ENCODE data around the gene TM4SF1. TPM values are rescaled to one million over a fixed set of nuclear protein-coding genes. Genes with fewer than 3 reads are reported as not detected.

The TM4SF1 gene
- total RNA-seq, 4 donors from 2014 or later: 21.3 to 109 (median 32.3) TPM

DNA sequence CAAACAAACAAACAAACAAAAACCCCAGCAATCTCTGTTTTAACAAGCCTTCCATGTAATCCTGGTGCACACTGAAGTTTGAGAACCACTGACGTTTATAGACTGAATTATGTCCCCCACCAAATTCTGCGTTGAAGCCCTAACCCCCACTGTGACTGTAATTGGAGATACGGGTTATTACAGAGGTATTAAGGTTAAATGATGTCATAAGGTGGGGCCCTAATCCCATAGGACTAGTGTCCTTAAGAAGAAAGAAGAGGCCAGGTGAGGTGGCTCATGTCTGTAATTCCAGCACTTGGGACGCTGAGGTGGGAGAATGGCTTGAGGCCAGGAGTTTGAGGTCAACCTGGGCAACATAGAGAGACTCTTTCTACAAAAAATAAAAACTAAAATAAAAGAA is 42.4 kb upstream of the TM4SF1 start:
- no peaks in the 10 kb centered on the region for H3K36me3 ChIP-seq
- no peaks in the 10 kb centered on the region for H3K27me3 ChIP-seq
- no peaks in the 10 kb centered on the region for H3K4me1 ChIP-seq
- in situ Hi-C loops (cut with MboI; ENCODE audit: low pct_ligation_motif_present in 1 of 4, low pct_unique_long_range_greater_than_20kb in 1 of 4, low sequenced_read_pairs in 3 of 4) (no loop called here), intact Hi-C loops (cut with DNase I; ENCODE audit: low total_unique reads) (no loop called here)
- H3K9me3 ChIP-seq: no peaks in the 10 kb centered on the region
- H3K4me3 ChIP-seq: no peak overlapping the region
- H3K27ac ChIP-seq: no peak overlapping the region
- DNase-seq: no peak
- TF ChIP-seq POLR2A (IDR thresholded peaks at IDR 0.05) (no peak), POLR2AphosphoS5 (IDR thresholded peaks at IDR 0.05) (no peak), EP300 (IDR thresholded peaks at IDR 0.05; ENCODE audit: low read depth) (no peak), CTCF (IDR thresholded peaks at IDR 0.05) (no peak)
- 89 to 90% methylated on average over 2 to 4 of the region's 4 CpGs for WGBS, 2 donors (ENCODE audit: low coverage in 1 of 2)

DNA sequence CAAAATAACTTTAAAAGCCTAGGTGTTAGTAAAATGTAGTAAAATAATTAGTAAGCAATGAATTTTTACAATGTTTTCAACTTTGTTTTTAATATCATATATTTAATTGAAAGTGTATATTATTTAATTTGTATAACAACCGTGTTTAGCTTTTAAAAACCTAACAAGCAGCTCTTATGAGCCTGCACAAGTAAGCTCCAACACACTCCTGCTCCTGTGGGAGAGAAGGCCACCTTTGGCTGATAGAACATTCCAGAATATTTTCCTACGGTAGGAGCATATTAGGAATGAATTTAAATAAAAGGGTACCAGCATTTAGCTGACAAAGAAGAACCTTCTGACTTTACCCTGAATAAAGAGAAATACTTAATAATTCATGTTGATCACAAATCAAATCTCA is 40.3 kb upstream of the TM4SF1 start:
- H3K36me3 ChIP-seq: no peaks in the 10 kb centered on the region
- no peak for DNase-seq

GRCh38 chr3:149417174-149417573 is 39.7 kb upstream of the TM4SF1 start:
- H3K36me3 ChIP-seq: no peaks in the 10 kb centered on the region
- no peak for DNase-seq
- no peaks in the 10 kb centered on the region for H3K9me3 ChIP-seq
- TF ChIP-seq CTCF (IDR thresholded peaks at IDR 0.05) (no peak), EP300 (IDR thresholded peaks at IDR 0.05; ENCODE audit: low read depth) (no peak), POLR2AphosphoS5 (IDR thresholded peaks at IDR 0.05) (no peak), POLR2A (IDR thresholded peaks at IDR 0.05) (no peak)
- in situ Hi-C loops (cut with MboI; ENCODE audit: low pct_ligation_motif_present in 1 of 4, low pct_unique_long_range_greater_than_20kb in 1 of 4, low sequenced_read_pairs in 3 of 4): no loop called here
- H3K4me3 ChIP-seq: no peak overlapping the region
- intact Hi-C loops (cut with DNase I; ENCODE audit: low total_unique reads): no loop called here
- 51 to 53% methylated on average over 3 of the region's 3 CpGs for WGBS, 2 donors (ENCODE audit: low coverage in 1 of 2)
- H3K27ac ChIP-seq: no peak overlapping the region
- H3K27me3 ChIP-seq: no peaks in the 10 kb centered on the region
- no peaks in the 10 kb centered on the region for H3K4me1 ChIP-seq

More for the DNA sequence above, 40.3 kb upstream of the TM4SF1 start:
- intact Hi-C loops (cut with DNase I; ENCODE audit: low total_unique reads) (no loop called here), in situ Hi-C loops (cut with MboI; ENCODE audit: low pct_ligation_motif_present in 1 of 4, low pct_unique_long_range_greater_than_20kb in 1 of 4, low sequenced_read_pairs in 3 of 4) (no loop called here)
- 91 to 92% methylated on average over 2 of the region's 2 CpGs for WGBS, 2 donors (ENCODE audit: low coverage in 1 of 2)
- H3K27ac ChIP-seq: no peak overlapping the region
- no peak overlapping the region for H3K4me3 ChIP-seq
- no peaks in the 10 kb centered on the region for H3K9me3 ChIP-seq
- TF ChIP-seq CTCF (IDR thresholded peaks at IDR 0.05) (no peak), POLR2A (IDR thresholded peaks at IDR 0.05) (no peak), EP300 (IDR thresholded peaks at IDR 0.05; ENCODE audit: low read depth) (no peak), POLR2AphosphoS5 (IDR thresholded peaks at IDR 0.05) (no peak)
- H3K4me1 ChIP-seq: no peaks in the 10 kb centered on the region
- H3K27me3 ChIP-seq: no peaks in the 10 kb centered on the region

GRCh38 chr3:149415484-149415883 is 38.0 kb upstream of the TM4SF1 start:
- TF ChIP-seq CTCF (IDR thresholded peaks at IDR 0.05) (no peak), EP300 (IDR thresholded peaks at IDR 0.05; ENCODE audit: low read depth) (no peak), POLR2AphosphoS5 (IDR thresholded peaks at IDR 0.05) (no peak), POLR2A (IDR thresholded peaks at IDR 0.05) (no peak)
- Histone ChIP-seq H3K27ac (no peak overlapping the region), H3K4me1 (no peaks in the 10 kb centered on the region), H3K4me3 (no peak overlapping the region), H3K36me3 (no peaks in the 10 kb centered on the region), H3K27me3 (no peaks in the 10 kb centered on the region), H3K9me3 (no peaks in the 10 kb centered on the region)
- intact Hi-C loops (cut with DNase I; ENCODE audit: low total_unique reads) (no loop called here), in situ Hi-C loops (cut with MboI; ENCODE audit: low pct_ligation_motif_present in 1 of 4, low pct_unique_long_range_greater_than_20kb in 1 of 4, low sequenced_read_pairs in 3 of 4) (no loop called here)
- WGBS, 2 donors (ENCODE audit: low coverage in 1 of 2): 82 to 85% methylated on average over 2 of the region's 2 CpGs
- DNase-seq: no peak

All from transverse colon (tissue), 4 donors.